ENCODE results near the gene DDX59.

Gene DDX59

DNA sequence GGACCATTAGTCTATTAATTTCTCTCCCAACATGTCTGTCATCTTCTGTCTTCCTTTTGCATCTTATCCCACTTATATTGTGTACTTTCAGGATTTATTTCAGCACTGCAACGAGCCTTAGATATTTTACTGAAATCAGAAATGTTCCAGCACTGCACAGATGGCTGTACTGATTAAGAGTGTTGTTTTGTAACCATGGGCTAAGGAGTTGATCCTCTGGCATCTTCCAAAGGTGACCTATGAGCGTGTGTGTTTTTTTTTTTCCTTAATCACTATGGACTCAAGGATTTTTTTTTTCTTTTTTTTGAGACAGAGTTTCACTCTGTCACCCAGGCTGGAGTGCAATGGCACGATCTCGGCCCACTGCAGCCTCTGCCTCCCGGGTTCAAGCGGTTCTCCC is 7.1 kb upstream of the DDX59 start:
- no peak overlapping the region for H3K4me3 ChIP-seq (ENCODE audit: low read length)
- no peaks in the 10 kb centered on the region for H3K9me3 ChIP-seq (replicated peaks; ENCODE audit: insufficient read depth, low read length)
- no peaks in the 10 kb centered on the region for H3K79me2 ChIP-seq (ENCODE audit: low read length)
- H2AFZ ChIP-seq (ENCODE audit: low read length) = no peak overlapping the region
- H3K4me2 ChIP-seq (ENCODE audit: low read depth, low read length) = no peak overlapping the region
- no peaks in the 10 kb centered on the region for H3K9me2 ChIP-seq (replicated peaks; ENCODE audit: insufficient read depth, low read length)
- H3K9ac ChIP-seq (ENCODE audit: low read length) = no peak overlapping the region
- H4K20me1 ChIP-seq (ENCODE audit: insufficient read depth, low read length) = no peaks in the 10 kb centered on the region
- H3K27me3 ChIP-seq (replicated peaks; ENCODE audit: insufficient read depth, low read length) = no peaks in the 10 kb centered on the region
- no peaks in the 10 kb centered on the region for H3K36me3 ChIP-seq (replicated peaks; ENCODE audit: insufficient read depth, low read length)
- DNase-seq = no peak
- no peaks in the 10 kb centered on the region for H3F3A ChIP-seq (ENCODE audit: insufficient read depth, low read length)
- H3K4me1 ChIP-seq (ENCODE audit: low read length) = no peaks in the 10 kb centered on the region
- no peak overlapping the region for H3K27ac ChIP-seq (ENCODE audit: low read length)
- TF ChIP-seq EZH2phosphoT487 (IDR thresholded peaks at IDR 0.05; ENCODE audit: low read length) = no peak
- TF ChIP-seq, protein P1, sequence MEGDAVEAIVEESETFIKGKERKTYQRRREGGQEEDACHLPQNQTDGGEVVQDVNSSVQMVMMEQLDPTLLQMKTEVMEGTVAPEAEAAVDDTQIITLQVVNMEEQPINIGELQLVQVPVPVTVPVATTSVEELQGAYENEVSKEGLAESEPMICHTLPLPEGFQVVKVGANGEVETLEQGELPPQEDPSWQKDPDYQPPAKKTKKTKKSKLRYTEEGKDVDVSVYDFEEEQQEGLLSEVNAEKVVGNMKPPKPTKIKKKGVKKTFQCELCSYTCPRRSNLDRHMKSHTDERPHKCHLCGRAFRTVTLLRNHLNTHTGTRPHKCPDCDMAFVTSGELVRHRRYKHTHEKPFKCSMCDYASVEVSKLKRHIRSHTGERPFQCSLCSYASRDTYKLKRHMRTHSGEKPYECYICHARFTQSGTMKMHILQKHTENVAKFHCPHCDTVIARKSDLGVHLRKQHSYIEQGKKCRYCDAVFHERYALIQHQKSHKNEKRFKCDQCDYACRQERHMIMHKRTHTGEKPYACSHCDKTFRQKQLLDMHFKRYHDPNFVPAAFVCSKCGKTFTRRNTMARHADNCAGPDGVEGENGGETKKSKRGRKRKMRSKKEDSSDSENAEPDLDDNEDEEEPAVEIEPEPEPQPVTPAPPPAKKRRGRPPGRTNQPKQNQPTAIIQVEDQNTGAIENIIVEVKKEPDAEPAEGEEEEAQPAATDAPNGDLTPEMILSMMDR (IDR thresholded peaks at IDR 0.05; ENCODE audit: low read length) = no peak
- no peak for TF ChIP-seq EZH2 (optimal IDR thresholded peaks at IDR 0.05; ENCODE audit: low read depth, low read length)

DNA sequence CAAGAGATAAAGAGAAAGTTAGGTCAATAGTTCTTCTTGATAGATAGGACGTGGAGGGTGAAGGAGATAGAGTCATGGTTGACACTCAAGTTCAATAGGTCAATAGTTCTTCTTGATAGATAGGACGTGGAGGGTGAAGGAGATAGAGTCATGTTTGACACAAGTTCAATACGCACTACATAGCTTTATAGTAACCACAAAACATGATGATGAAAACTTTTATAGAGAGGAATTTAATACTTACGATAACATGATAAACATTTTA is 5.8 kb upstream of the DDX59 start:
- H3K9me2 ChIP-seq (replicated peaks; ENCODE audit: insufficient read depth, low read length) = no peaks in the 10 kb centered on the region
- no peaks in the 10 kb centered on the region for H3K9me3 ChIP-seq (replicated peaks; ENCODE audit: insufficient read depth, low read length)
- peaks cover 8% of the 10 kb centered on the region; the same call in 1 of the 2 replicates for H3K4me1 ChIP-seq (ENCODE audit: low read length)
- no peak for DNase-seq
- TF ChIP-seq EZH2phosphoT487 (IDR thresholded peaks at IDR 0.05; ENCODE audit: low read length) (no peak), EZH2 (optimal IDR thresholded peaks at IDR 0.05; ENCODE audit: low read depth, low read length) (no peak)
- TF ChIP-seq, protein P1 (IDR thresholded peaks at IDR 0.05; ENCODE audit: low read length) = no peak
- peaks cover 3% of the 10 kb centered on the region; the same call in 1 of the 2 replicates for H3K79me2 ChIP-seq (ENCODE audit: low read length)
- H3F3A ChIP-seq (ENCODE audit: insufficient read depth, low read length) = no peaks in the 10 kb centered on the region
- H3K4me2 ChIP-seq (ENCODE audit: low read depth, low read length) = no peak overlapping the region
- no peak overlapping the region for H3K9ac ChIP-seq (ENCODE audit: low read length)
- no peaks in the 10 kb centered on the region for H3K27me3 ChIP-seq (replicated peaks; ENCODE audit: insufficient read depth, low read length)
- H2AFZ ChIP-seq (ENCODE audit: low read length) = no peak overlapping the region
- H4K20me1 ChIP-seq (ENCODE audit: insufficient read depth, low read length) = no peaks in the 10 kb centered on the region
- H3K36me3 ChIP-seq (replicated peaks; ENCODE audit: insufficient read depth, low read length) = no peaks in the 10 kb centered on the region
- no peak overlapping the region for H3K4me3 ChIP-seq (ENCODE audit: low read length)
- no peak overlapping the region for H3K27ac ChIP-seq (ENCODE audit: low read length)

DNA sequence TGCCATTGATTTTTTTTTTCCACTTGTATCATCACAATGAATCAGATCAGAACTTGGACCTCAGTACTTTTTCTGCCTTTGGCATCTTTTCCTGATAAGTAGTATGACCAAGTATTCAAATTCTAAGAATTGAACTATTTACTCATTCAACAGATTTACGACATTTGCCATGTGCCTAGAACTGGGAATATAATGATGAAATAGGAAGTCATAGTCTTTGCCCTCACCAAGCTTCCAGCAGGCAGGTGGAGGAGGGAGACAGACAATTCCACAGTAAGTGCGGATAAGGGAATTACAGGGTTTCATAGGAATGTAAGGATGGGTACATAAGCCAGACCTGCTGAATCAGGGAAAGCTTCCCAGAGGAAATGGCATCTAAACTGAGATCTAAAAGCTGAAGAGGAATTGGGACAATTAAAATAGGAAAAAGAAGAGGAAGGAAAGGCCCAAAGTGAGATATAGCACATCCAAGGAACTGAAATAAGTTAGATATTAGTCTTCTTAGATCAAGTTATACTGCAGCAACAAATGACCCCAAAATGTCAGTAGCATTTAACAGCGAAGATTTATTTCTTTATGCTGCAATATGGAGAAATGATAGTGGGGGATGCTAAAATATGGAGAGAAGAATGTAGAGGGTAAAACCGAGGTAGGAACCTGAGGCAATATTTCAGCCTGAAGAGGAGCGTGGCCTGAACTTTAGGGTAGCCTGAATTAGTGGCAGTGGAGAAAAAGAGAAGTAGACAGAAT is 5.3 kb upstream of the DDX59 start:
- Histone ChIP-seq H2AFZ (ENCODE audit: low read length) (no peak overlapping the region), H3K4me2 (ENCODE audit: low read depth, low read length) (no peak overlapping the region)

More for the DNA sequence above, 5.3 kb upstream of the DDX59 start:
- Histone ChIP-seq H3K9me3 (replicated peaks; ENCODE audit: insufficient read depth, low read length) (no peaks in the 10 kb centered on the region), H3K79me2 (ENCODE audit: low read length) (peaks cover 3% of the 10 kb centered on the region; the same call in 1 of the 2 replicates), H3K27ac (ENCODE audit: low read length) (no peak overlapping the region), H3K4me1 (ENCODE audit: low read length) (peaks cover 8% of the 10 kb centered on the region; the same call in 1 of the 2 replicates), H3K36me3 (replicated peaks; ENCODE audit: insufficient read depth, low read length) (no peaks in the 10 kb centered on the region), H4K20me1 (ENCODE audit: insufficient read depth, low read length) (no peaks in the 10 kb centered on the region), H3F3A (ENCODE audit: insufficient read depth, low read length) (no peaks in the 10 kb centered on the region), H3K4me3 (ENCODE audit: low read length) (no peak overlapping the region), H3K27me3 (replicated peaks; ENCODE audit: insufficient read depth, low read length) (no peaks in the 10 kb centered on the region), H3K9ac (ENCODE audit: low read length) (no peak overlapping the region), H3K9me2 (replicated peaks; ENCODE audit: insufficient read depth, low read length) (no peaks in the 10 kb centered on the region)
- TF ChIP-seq EZH2 (optimal IDR thresholded peaks at IDR 0.05; ENCODE audit: low read depth, low read length) (no peak), EZH2phosphoT487 (IDR thresholded peaks at IDR 0.05; ENCODE audit: low read length) (no peak)
- TF ChIP-seq, protein P1 (IDR thresholded peaks at IDR 0.05; ENCODE audit: low read length) = no peak
- no peak for DNase-seq
